ENCODE data around the gene PNO1.
A peak's percentile ranks its signal among the peaks of the same experiment; 100 is the strongest.

Gene PNO1

DNA sequence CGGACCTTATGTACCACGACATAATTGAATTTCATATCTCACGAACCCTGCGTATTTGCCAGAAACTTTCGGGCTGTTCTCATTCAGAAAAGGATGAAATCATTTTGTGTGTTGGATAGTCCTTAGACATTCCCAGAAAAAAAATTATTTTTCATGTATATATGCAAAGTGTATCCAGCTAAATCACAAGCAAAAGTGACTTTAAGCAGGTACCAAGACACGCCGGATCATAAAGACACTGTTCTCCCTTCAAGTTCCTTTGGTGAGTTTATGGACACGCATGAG lies 35.1 kb upstream of the PNO1 start:
- no peak overlapping the region for H3K27ac ChIP-seq
- peak; percentile 72 for TF ChIP-seq CTCF (IDR thresholded peaks at IDR 0.05)
- TF ChIP-seq ZFX (IDR thresholded peaks at IDR 0.05; ENCODE audit: borderline replicate concordance): no peak

GRCh38 chr2:68124321-68124720 lies 33.4 kb upstream of the PNO1 start:
- TF ChIP-seq CTCF (IDR thresholded peaks at IDR 0.05) (no peak), ZFX (IDR thresholded peaks at IDR 0.05; ENCODE audit: borderline replicate concordance) (no peak)
- H3K27ac ChIP-seq: no peak overlapping the region

- H3K27ac ChIP-seq: no peak overlapping the region
- TF ChIP-seq ZFX (IDR thresholded peaks at IDR 0.05; ENCODE audit: borderline replicate concordance) (no peak), CTCF (IDR thresholded peaks at IDR 0.05) (no peak)
Observed at GRCh38 chr2:68125821-68126220, 31.9 kb upstream of the PNO1 start.

GRCh38 chr2:68126561-68126960 lies 31.1 kb upstream of the PNO1 start:
- no peak for TF ChIP-seq CTCF (IDR thresholded peaks at IDR 0.05)
- no peak for TF ChIP-seq ZFX (IDR thresholded peaks at IDR 0.05; ENCODE audit: borderline replicate concordance)

DNA sequence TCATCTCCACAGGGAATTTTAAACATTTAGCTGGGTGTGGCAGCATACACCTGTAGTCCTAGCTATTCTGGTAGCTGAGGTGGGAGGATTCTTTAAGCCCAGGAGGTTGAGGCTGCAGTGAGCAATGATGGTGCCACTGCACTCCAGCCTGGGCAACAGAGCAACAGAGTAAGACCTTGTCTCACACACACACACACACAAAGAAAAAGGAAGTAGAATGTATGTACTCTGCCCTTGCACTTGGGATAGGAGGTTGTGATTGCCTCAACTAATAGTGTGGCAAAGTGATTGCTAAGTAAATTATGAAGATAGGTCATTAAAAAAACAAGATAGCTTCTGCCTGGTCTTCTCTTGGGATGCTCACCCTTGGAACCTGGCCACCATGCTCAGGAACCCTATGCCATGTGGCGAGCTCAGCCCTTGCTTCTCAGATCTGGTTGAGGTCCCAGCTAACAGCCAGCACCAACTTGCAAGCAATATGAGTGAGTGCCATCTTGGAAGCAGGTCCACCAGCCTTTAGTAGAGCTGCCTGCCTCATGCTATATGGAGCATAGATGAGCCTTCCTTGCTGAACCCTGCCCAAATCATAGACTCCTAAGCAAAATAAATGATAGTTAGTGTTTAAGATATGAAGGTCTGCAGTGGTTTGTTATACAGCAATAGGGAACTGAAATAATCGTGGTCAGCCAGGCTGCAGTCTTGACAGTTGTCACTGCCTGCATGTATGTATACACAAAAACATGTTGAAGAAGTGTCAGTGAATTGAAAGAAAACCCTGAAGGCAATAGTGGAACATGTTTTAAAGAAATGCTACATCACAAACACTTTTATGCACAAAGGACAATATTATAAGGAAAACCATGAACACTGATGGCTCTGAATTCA lies 30.1 kb upstream of the PNO1 start:
- TF ChIP-seq ZFX (IDR thresholded peaks at IDR 0.05; ENCODE audit: borderline replicate concordance) (no peak), CTCF (IDR thresholded peaks at IDR 0.05) (no peak)
- H3K27ac ChIP-seq: no peak overlapping the region

More at GRCh38 chr2:68126561-68126960, 31.1 kb upstream of the PNO1 start:
- H3K27ac ChIP-seq: no peak overlapping the region

- TF ChIP-seq CTCF (IDR thresholded peaks at IDR 0.05): no peak
- no peak for TF ChIP-seq ZFX (IDR thresholded peaks at IDR 0.05; ENCODE audit: borderline replicate concordance)
- H3K27ac ChIP-seq: no peak overlapping the region
Observed at GRCh38 chr2:68134120-68134519, 23.6 kb upstream of the PNO1 start.

GRCh38 chr2:68134554-68134953 lies 23.1 kb upstream of the PNO1 start:
- no peak overlapping the region for H3K27ac ChIP-seq
- TF ChIP-seq ZFX (IDR thresholded peaks at IDR 0.05; ENCODE audit: borderline replicate concordance) (no peak), CTCF (IDR thresholded peaks at IDR 0.05) (no peak)
